Testis (tissue), 3 donors: ENCODE results near the gene DECR2. TPM values are rescaled to one million over a fixed set of nuclear protein-coding genes. Genes with fewer than 3 reads are reported as not detected.
A peak's percentile ranks its signal among the peaks of the same experiment; 100 is the strongest.

ENCODE experiments used
- DNase-seq: peaks from one replicate; pipeline ENCODE4 v3.0.0-alpha.2; 2019
- H3K27ac ChIP-seq, 2 donors: fragments of 200-600 bp; sonication (generic); one replicate each; pipeline ENCODE4 v1.5.1; 2019
- H3K27me3 ChIP-seq: fragments of 200-600 bp; sonication (generic); one replicate; pipeline ENCODE4 v1.5.1; 2019
- H3K36me3 ChIP-seq: fragments of 200-600 bp; sonication (generic); one replicate; pipeline ENCODE4 v1.5.1; 2017; ENCODE audit warnings: low read depth; ENCODE audit errors: missing control alignments
- H3K4me1 ChIP-seq: fragments of 200-600 bp; sonication (generic); one replicate; pipeline ENCODE4 v1.5.1; 2019
- H3K4me3 ChIP-seq, 2 donors: fragments of 200-600 bp; sonication (generic); one replicate each; pipeline ENCODE4 v1.5.1; 2017 to 2019
- H3K9me3 ChIP-seq: fragments of 200-600 bp; sonication (generic); one replicate; pipeline ENCODE4 v1.5.1; 2017
- POLR2A ChIP-seq: fragments of 450-650 bp; IDR thresholded peaks from one replicate; pipeline ENCODE4 v1.6.1; 2017; ENCODE audit warnings: antibody characterized with exemption, mild to moderate bottlenecking, moderate library complexity
- WGBS, 2 donors: methylation state at CpG; one replicate each; pipeline ENCODE4 v1.1.5; 2018; 5-methylcytosine and 5-hydroxymethylcytosine counted together
- intact Hi-C: fragments of 100-400 bp; cut with DNase I; formaldehyde crosslinking; loops from one replicate; pipeline ENCODE4 v1.15.1; 2023; ENCODE audit warnings: low total_unique reads
- polyA plus RNA-seq: library from polyadenylated mRNA; stranded (reverse); fragments of 350-450 nt; fragmentation: Illumina TruSeq; extraction: RNeasy Lipid Tissue Mini Kit (QIAGEN cat#74804); gene quantifications from one replicate; pipeline ENCODE4 v1.2.3, GENCODE V29; 2014; ENCODE audit warnings: low read depth, low replicate concordance; ENCODE audit not compliant: insufficient read depth
- total RNA-seq, 2 donors: library from RNA; depleted of rRNA; stranded (reverse); fragments of >200 nt; gene quantifications; one replicate each; pipeline ENCODE4 v1.2.3, GENCODE V29; 2016
- TF ChIP-seq, protein P1 (sequence below), 3 experiments: fragments of 450-650 bp in 2 of 3; fragments of 200-600 bp in 1 of 3; sonication (generic) in 1 of 3; IDR thresholded peaks; one replicate each; pipeline ENCODE4 v1.5.1; 2016 to 2019; ENCODE audit warnings: antibody characterized with exemption in 3 of 3, mild to moderate bottlenecking in 2 of 3, moderate library complexity in 1 of 3

Gene DECR2
- total and polyA plus RNA-seq, 3 donors from 2014 or later = 33.2 to 56.1 (median 52.2) TPM

DNA sequence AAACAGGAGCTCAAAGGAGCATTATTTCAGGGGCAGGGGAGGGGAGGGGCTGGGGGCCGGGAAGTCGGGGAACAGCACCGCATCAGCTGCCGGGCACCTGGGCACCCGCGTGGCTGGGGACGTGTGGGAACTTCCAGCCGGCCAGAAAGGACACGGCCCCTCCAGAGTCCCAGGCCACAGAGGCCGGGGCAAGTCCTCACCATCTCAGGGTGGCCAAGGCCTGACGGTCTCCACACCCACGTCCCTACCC, 21.0 kb upstream of the DECR2 start:
- Histone ChIP-seq H3K9me3 (no peaks in the 10 kb centered on the region), H3K36me3 (no peaks in the 10 kb centered on the region), H3K27ac (peak overlapping the region; percentile 59 to 68), H3K27me3 (no peaks in the 10 kb centered on the region), H3K4me1 (peaks cover 35% of the 10 kb centered on the region), H3K4me3 (peak overlapping the region; percentile 71 to 83)
- TF ChIP-seq POLR2A = no peak
- TF ChIP-seq, protein P1, sequence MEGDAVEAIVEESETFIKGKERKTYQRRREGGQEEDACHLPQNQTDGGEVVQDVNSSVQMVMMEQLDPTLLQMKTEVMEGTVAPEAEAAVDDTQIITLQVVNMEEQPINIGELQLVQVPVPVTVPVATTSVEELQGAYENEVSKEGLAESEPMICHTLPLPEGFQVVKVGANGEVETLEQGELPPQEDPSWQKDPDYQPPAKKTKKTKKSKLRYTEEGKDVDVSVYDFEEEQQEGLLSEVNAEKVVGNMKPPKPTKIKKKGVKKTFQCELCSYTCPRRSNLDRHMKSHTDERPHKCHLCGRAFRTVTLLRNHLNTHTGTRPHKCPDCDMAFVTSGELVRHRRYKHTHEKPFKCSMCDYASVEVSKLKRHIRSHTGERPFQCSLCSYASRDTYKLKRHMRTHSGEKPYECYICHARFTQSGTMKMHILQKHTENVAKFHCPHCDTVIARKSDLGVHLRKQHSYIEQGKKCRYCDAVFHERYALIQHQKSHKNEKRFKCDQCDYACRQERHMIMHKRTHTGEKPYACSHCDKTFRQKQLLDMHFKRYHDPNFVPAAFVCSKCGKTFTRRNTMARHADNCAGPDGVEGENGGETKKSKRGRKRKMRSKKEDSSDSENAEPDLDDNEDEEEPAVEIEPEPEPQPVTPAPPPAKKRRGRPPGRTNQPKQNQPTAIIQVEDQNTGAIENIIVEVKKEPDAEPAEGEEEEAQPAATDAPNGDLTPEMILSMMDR (IDR thresholded peaks at IDR 0.05) = no peak
- no peak for DNase-seq
- intact Hi-C loops = no loop called here
- 9% methylated on average over 12 of the region's 12 CpGs; no CpG with 5 or more reads in 1 of the 2 donors for WGBS, 2 donors

DNA sequence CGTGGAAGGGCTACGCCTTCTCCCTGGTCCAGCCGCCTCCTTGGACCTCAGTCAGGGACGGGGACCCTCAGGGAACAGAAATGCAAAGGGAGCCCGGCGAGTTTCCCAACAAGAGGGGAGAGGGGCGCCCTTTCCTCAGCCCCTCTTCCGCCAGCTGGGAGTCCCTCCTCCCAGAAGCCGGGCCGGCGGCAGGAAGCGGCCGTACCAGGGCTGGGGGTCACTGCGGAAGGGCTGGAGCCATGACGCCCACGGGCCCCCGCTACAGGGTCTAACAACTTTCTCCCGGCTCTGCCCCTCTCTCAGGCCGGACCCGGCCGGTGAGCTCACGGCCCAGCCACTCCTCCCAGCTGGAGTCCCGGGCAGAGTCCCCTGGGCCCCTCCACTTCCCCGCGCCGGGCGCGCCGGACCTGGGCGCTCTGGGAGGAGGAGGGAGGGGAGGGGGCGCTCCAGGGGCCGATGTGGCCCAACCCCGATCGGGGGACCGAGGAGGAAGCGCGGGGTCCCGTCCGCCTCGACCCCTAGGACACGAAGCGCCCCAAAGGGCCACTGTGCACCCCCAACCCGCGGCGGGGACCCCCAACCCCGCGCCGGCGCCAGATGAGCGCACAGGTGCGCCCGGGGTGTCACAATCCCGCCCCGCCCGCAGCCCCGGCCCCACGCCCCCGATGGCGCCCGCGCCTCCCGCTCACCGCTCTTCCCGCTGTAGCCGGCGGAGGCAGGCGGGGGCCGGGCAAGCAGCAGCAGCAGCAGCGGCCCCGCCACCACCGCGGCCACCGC, 20.5 kb upstream of the DECR2 start:
- 1 to 2% methylated on average over 18 to 28 of the region's 73 CpGs for WGBS, 2 donors
- intact Hi-C loops = no loop called here
- TF ChIP-seq, protein P1 (IDR thresholded peaks at IDR 0.05) = no peak
- no peak for TF ChIP-seq POLR2A
- DNase-seq = no peak
- H3K4me3 ChIP-seq = peak overlapping the region; percentile 71 to 83
- H3K4me1 ChIP-seq = peaks cover 35% of the 10 kb centered on the region
- H3K27me3 ChIP-seq = no peaks in the 10 kb centered on the region
- H3K36me3 ChIP-seq = no peaks in the 10 kb centered on the region
- no peaks in the 10 kb centered on the region for H3K9me3 ChIP-seq
- peak overlapping the region; percentile 59 to 68 for H3K27ac ChIP-seq

DNA sequence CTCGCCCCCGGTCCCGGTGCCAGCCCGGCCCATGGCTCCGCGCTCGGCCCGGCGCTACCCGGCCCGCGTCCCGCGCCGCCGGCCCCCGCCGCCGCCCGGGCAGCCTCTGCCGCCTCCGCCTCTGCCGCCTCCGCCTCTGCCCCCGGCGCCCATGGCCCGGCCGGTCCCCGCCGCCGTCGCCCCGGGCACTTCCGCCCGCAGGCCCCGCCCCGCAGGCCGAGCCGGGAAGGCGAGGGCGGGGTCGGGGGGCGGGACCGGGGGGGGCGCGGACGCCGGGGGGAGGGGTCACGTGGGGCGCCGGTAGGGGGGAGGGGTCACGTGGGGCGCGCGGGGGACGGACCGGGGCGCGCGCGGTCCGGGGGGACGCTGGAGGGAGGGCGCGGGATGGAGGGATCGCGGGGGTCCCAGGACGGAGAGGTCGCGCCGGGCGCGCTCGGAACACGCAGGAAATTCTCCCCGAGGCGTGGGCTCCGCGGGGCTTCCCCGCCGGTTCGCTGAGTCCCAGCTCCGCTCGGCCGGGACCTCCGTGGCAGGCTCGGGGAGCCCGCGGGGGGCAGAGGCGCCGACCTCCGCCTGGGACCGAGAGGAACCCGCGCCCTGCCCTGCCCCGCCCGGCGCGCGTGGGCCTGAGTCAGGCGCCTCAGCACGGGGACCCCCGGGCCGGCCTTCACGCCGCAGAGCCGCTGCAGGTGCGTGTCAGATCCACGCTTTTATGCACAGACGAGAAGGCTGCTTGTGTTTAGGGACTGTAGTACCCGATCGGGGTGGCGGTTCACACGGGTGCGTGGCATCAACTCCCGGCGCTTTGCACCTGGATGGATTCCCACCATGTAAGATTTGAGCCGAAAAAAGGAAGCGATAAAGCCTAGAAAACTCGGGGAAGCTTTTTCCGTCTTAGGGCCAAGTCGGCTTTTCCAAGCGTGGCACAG, 19.6 kb upstream of the DECR2 start, which contains the start of gene PGAP6:
TSS of gene PGAP6 (minus strand) at position 190 of the 929 bp plus-strand sequence. CDS start at position 33, 157 bp downstream.
- Histone ChIP-seq H3K27me3 (no peaks in the 10 kb centered on the region), H3K4me3 (peak within 1 kb of the TSS; percentile 71 to 85), H3K36me3 (no peaks in the 10 kb centered on the region), H3K9me3 (no peaks in the 10 kb centered on the region), H3K4me1 (peaks cover 41% of the 10 kb centered on the region), H3K27ac (peak within 1 kb of the TSS; percentile 74 to 82)
- TF ChIP-seq POLR2A = no peak
- TF ChIP-seq, protein P1 (IDR thresholded peaks at IDR 0.05) = no peak
- intact Hi-C loops = no loop called here
- peak; percentile 67 for DNase-seq
- 1% methylated on average over 11 to 82 of the region's 123 CpGs for WGBS, 2 donors

DNA sequence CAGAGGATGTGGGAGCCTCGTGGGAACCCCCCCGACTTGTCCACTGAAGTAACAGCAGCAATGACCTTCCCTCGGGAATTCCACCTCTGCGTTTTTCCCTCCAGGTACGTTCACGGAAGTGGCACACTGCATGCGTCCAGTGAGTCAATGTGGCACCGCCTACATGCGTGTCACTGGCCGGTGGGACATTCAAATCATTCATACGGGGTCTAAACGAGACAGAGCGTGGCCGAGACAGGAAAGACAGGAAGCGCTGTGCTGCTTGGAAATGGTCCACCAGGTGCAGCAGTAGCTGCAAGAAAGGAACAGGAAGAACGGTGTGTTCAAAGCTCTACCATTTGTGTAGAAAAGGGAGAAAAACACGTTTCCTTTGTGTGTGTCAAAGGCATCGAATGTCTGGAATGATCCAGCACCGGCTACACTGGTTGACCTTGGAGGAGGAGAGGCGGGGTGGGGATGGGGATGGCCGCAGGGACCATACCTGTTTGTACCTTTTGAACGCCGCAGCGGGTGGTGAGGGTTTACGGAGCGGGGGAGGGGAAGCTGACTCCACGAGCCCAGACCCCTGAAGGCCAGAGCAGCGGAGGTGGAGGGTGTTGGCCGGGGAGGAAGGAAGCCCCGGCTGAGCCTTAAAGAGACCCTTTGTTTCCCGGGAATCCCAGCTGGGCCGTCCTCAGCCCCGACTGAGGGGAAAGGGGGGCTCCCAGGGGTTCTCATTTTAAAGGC, 18.2 kb upstream of the DECR2 start:
- H3K9me3 ChIP-seq = no peaks in the 10 kb centered on the region
- H3K27me3 ChIP-seq = no peaks in the 10 kb centered on the region
- H3K4me3 ChIP-seq = peak overlapping the region; percentile 71 to 85
- TF ChIP-seq, protein P1 (IDR thresholded peaks at IDR 0.05) = no peak
- TF ChIP-seq POLR2A = no peak
- H3K27ac ChIP-seq = peak overlapping the region; percentile 50 to 74
- peaks cover 51% of the 10 kb centered on the region for H3K4me1 ChIP-seq
- 25 to 43% methylated on average over 31 to 33 of the region's 33 CpGs for WGBS, 2 donors
- intact Hi-C loops = no loop called here
- no peak for DNase-seq
- no peaks in the 10 kb centered on the region for H3K36me3 ChIP-seq
